DND-41 (cell line): ENCODE data around the gene SEMA6A.

Experiments used
- EZH2 ChIP-seq: IDR thresholded peaks from 3 replicates; pipeline ENCODE4 v1.6.1; 2012; ENCODE audit warnings: borderline replicate concordance, low read depth, mild to moderate bottlenecking, moderate library complexity, low read length, inconsistent platforms; ENCODE audit not compliant: severe bottlenecking
- TF ChIP-seq, protein P1 (sequence below): IDR thresholded peaks from 2 replicates; pipeline ENCODE4 v1.5.1; 2012; ENCODE audit warnings: borderline replicate concordance, low read length, moderate library complexity, mild to moderate bottlenecking; ENCODE audit not compliant: poor library complexity, severe bottlenecking; ENCODE audit errors: extremely low read depth

DNA sequence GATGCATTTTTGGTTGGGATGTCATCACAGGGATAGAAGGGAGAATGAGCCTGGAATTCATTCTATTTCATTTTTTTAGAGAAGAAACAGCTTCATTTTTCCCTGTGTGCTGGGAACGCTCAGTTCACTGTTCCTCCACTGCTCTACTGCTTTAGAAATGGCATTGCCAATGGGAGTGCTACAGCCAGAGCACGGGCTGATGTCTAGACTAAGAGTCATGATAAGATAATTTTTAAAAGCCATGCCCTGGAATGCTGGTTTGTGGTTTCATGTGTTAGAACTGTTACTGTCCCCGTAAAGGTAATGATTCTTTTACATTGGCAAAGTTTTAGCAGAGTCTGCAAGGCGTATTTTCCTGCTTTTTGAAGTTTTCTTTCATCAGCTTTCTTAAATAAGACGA is 119.6 kb downstream of the SEMA6A start:
- TF ChIP-seq, protein P1, sequence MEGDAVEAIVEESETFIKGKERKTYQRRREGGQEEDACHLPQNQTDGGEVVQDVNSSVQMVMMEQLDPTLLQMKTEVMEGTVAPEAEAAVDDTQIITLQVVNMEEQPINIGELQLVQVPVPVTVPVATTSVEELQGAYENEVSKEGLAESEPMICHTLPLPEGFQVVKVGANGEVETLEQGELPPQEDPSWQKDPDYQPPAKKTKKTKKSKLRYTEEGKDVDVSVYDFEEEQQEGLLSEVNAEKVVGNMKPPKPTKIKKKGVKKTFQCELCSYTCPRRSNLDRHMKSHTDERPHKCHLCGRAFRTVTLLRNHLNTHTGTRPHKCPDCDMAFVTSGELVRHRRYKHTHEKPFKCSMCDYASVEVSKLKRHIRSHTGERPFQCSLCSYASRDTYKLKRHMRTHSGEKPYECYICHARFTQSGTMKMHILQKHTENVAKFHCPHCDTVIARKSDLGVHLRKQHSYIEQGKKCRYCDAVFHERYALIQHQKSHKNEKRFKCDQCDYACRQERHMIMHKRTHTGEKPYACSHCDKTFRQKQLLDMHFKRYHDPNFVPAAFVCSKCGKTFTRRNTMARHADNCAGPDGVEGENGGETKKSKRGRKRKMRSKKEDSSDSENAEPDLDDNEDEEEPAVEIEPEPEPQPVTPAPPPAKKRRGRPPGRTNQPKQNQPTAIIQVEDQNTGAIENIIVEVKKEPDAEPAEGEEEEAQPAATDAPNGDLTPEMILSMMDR, result no peak
- TF ChIP-seq EZH2, result no peak
